IMR-90 (cell line): ENCODE data around the gene EPN3. TPM values are rescaled to one million over a fixed set of nuclear protein-coding genes. Genes with fewer than 3 reads are reported as not detected.

ENCODE experiments used
- ATAC-seq: fragments of 200-7000 bp; cut with Tn5 transposase; 2 replicates; pipeline ENCODE4 v1.9.1; 2020; ENCODE audit warnings: low read depth, mild to moderate bottlenecking, moderate library complexity
- BruUV-seq: library from RNA; stranded (reverse); fragments of 400-500 nt; replicated peaks from 2 replicates; lab custom pipeline; 2021; lab: Mats Ljungman, UMichigan
- CTCF ChIA-PET: fragments of 300-600 bp; formaldehyde crosslinking; extraction: SDS; loops from one replicate; lab custom pipeline; 2021; ENCODE audit warnings: antibody characterized with exemption; lab: Yijun Ruan, JAX
- POLR2A ChIA-PET: fragments of 300-600 bp; sonication (Branson Sonifier 250); formaldehyde crosslinking; loops from one replicate; lab custom pipeline; 2022; ENCODE audit warnings: antibody characterized with exemption; ENCODE audit not compliant: unreplicated experiment; lab: Charles Lee
- DNase-seq: peaks from one replicate; pipeline ENCODE4 v3.0.0; 2013
- H2AFZ ChIP-seq: replicated peaks from 2 replicates; pipeline ENCODE3; 2013; ENCODE audit warnings: low read length, mild to moderate bottlenecking; ENCODE audit not compliant: poor library complexity
- H2AK5ac ChIP-seq: 2 replicates; pipeline ENCODE4 v1.6.1; 2013; ENCODE audit warnings: low read depth, low read length, inconsistent platforms
- H2AK9ac ChIP-seq: replicated peaks from 2 replicates; pipeline ENCODE3; 2013; ENCODE audit warnings: mild to moderate bottlenecking, low read depth, low read length, moderate library complexity; ENCODE audit not compliant: poor library complexity
- H2BK120ac ChIP-seq: 2 replicates; pipeline ENCODE4 v1.6.1; 2013; ENCODE audit warnings: low read depth, low read length, inconsistent platforms
- H2BK15ac ChIP-seq: 3 replicates; pipeline ENCODE4 v1.6.1; 2013; ENCODE audit warnings: low read depth, low read length, inconsistent platforms
- H2BK20ac ChIP-seq: 2 replicates; pipeline ENCODE4 v1.6.1; 2013; ENCODE audit warnings: low read depth, mild to moderate bottlenecking, inconsistent platforms, low read length, moderate library complexity
- H2BK5ac ChIP-seq: 2 replicates; pipeline ENCODE4 v1.6.1; 2013; ENCODE audit warnings: mild to moderate bottlenecking, low read depth, low read length, inconsistent platforms; ENCODE audit not compliant: poor library complexity, severe bottlenecking
- H3K14ac ChIP-seq: replicated peaks from 2 replicates; pipeline ENCODE4 v1.6.1; 2013; ENCODE audit warnings: low read depth, low read length, inconsistent platforms
- H3K18ac ChIP-seq: 2 replicates; pipeline ENCODE4 v1.6.1; 2013; ENCODE audit warnings: low read depth, low read length, control low read depth
- H3K23ac ChIP-seq: 2 replicates; pipeline ENCODE4 v1.6.1; 2013; ENCODE audit warnings: low read depth, low read length, inconsistent platforms
- H3K27ac ChIP-seq: 2 replicates; pipeline ENCODE4 v1.5.1; 2013; ENCODE audit warnings: mild to moderate bottlenecking, control low read depth, low read length; ENCODE audit not compliant: insufficient read depth
- H3K27me3 ChIP-seq: 2 replicates; pipeline ENCODE4 v1.6.1; 2013; ENCODE audit warnings: low read length; ENCODE audit not compliant: control insufficient read depth, insufficient read depth
- H3K36me3 ChIP-seq: 2 replicates; pipeline ENCODE4 v1.6.1; 2013; ENCODE audit warnings: low read length, mixed read lengths; ENCODE audit not compliant: control insufficient read depth, insufficient read depth
- H3K4ac ChIP-seq: 2 replicates; pipeline ENCODE4 v1.6.1; 2013; ENCODE audit warnings: low read depth, low read length, inconsistent platforms
- H3K4me1 ChIP-seq: 2 replicates; pipeline ENCODE4 v1.6.1; 2013; ENCODE audit warnings: low read length, mixed read lengths; ENCODE audit not compliant: control insufficient read depth, insufficient read depth
- H3K4me2 ChIP-seq: 2 replicates; pipeline ENCODE4 v1.6.1; 2013; ENCODE audit warnings: low read depth, mild to moderate bottlenecking, control low read depth, low read length, moderate library complexity
- H3K4me3 ChIP-seq: 2 replicates; pipeline ENCODE4 v1.5.1; 2013; ENCODE audit warnings: low read depth, mild to moderate bottlenecking, control low read depth, low read length, moderate library complexity; ENCODE audit not compliant: insufficient read depth
- H3K56ac ChIP-seq: 2 replicates; pipeline ENCODE4 v1.6.1; 2013; ENCODE audit warnings: low read length, inconsistent platforms; ENCODE audit not compliant: insufficient read depth; ENCODE audit errors: extremely low read depth
- H3K79me1 ChIP-seq, 2 experiments: 2 replicates each; pipeline ENCODE4 v1.6.1; 2013; ENCODE audit warnings: low read length in 2 of 2, inconsistent platforms in 1 of 2, low read depth in 1 of 2
- H3K9ac ChIP-seq: 2 replicates; pipeline ENCODE4 v1.6.1; 2013; ENCODE audit warnings: low read depth, low read length, control low read depth
- H3K9me1 ChIP-seq: 2 replicates; pipeline ENCODE4 v1.6.1; 2013; ENCODE audit warnings: low read length, inconsistent platforms; ENCODE audit not compliant: insufficient read depth
- H3K9me3 ChIP-seq: 2 replicates; pipeline ENCODE4 v1.6.1; 2013; ENCODE audit warnings: low read length; ENCODE audit not compliant: control insufficient read depth, insufficient read depth
- H4K20me1 ChIP-seq: 2 replicates; pipeline ENCODE4 v1.6.1; 2013; ENCODE audit warnings: low read length, inconsistent platforms; ENCODE audit not compliant: insufficient read depth
- H4K5ac ChIP-seq: 2 replicates; pipeline ENCODE4 v1.6.1; 2013; ENCODE audit warnings: mild to moderate bottlenecking, low read depth, low read length, control low read depth
- H4K8ac ChIP-seq, 2 experiments: 2 replicates each; pipeline ENCODE4 v1.6.1; 2013; ENCODE audit warnings: low read depth in 2 of 2, low read length in 2 of 2, control low read depth in 1 of 2, inconsistent platforms in 1 of 2
- H4K91ac ChIP-seq: 2 replicates; pipeline ENCODE4 v1.6.1; 2013; ENCODE audit warnings: low read depth, low read length, inconsistent platforms; ENCODE audit not compliant: insufficient read depth
- BHLHE40 ChIP-seq: fragments of 150-350 bp; IDR thresholded peaks from 2 replicates; pipeline ENCODE4 v1.6.1; 2016; ENCODE audit warnings: mild to moderate bottlenecking, low read depth, low read length
- FOS ChIP-seq: fragments of 150-350 bp; IDR thresholded peaks from 2 replicates; pipeline ENCODE4 v1.6.1; 2016; ENCODE audit warnings: low read depth, low read length
- MAZ ChIP-seq: IDR thresholded peaks from 2 replicates; pipeline ENCODE4 v1.6.1; 2012; ENCODE audit warnings: low read depth, mild to moderate bottlenecking, low read length, improper control_type of control experiment, moderate library complexity, borderline replicate concordance
- POLR2A ChIP-seq: IDR thresholded peaks from 2 replicates; pipeline ENCODE4 v1.6.1; 2012; ENCODE audit warnings: mild to moderate bottlenecking, low read depth, low read length
- RFX5 ChIP-seq: IDR thresholded peaks from 2 replicates; pipeline ENCODE4 v1.8.0; 2012; ENCODE audit warnings: low read depth, mild to moderate bottlenecking, low read length, moderate library complexity
- WGBS, 2 experiments: methylation state at CpG; one replicate each; pipeline versions ENCODE4 v1.1.5 to v1.1.7; 2013; ENCODE audit warnings: missing lambda C conversion rate in 2 of 2; ENCODE audit not compliant: insufficient read length in 1 of 2; ENCODE audit errors: extremely low coverage in 2 of 2; 5-methylcytosine and 5-hydroxymethylcytosine counted together
- dilution Hi-C: fragments of 300-500 bp; cut with HindIII; formaldehyde crosslinking; loops from one replicate; pipeline ENCODE4 v1.14.3; 2018; ENCODE audit warnings: low sequenced_read_pairs; ENCODE audit not compliant: unreplicated experiment
- in situ Hi-C: fragments of 300-500 bp; cut with MboI; formaldehyde crosslinking; loops from 3 replicates; pipeline ENCODE4 v1.14.3; 2019; ENCODE audit warnings: low sequenced_read_pairs, inconsistent platforms, mixed read lengths
- intact Hi-C: fragments of 100-400 bp; cut with micrococcal nuclease; formaldehyde crosslinking; loops from 2 replicates; pipeline ENCODE4 v1.10.0; 2022
- polyA plus RNA-seq, 3 experiments: library from polyadenylated mRNA; depleted of rRNA; stranded (reverse); fragments of >200 nt; gene quantifications; 2 replicates each; pipeline ENCODE4 v1.2.3, GENCODE V29; 2012; ENCODE audit warnings: low replicate concordance in 1 of 3
- total RNA-seq: library from RNA; depleted of rRNA; stranded (reverse); fragments of >200 nt; gene quantifications from 2 replicates; pipeline ENCODE4 v1.2.3, GENCODE V29; 2012

EPN3 gene
- total and polyA plus RNA-seq, 2 of the 4 experiments (the other 2 are of a cell fraction), result 0.09 TPM; not detected in 1

GRCh38 chr17:50487213-50488096, 45.1 kb upstream of the EPN3 start:
- Histone ChIP-seq H3K9ac (no peak overlapping the region), H2BK15ac (no peak overlapping the region), H4K8ac (no peak overlapping the region), H3K14ac (no peak overlapping the region), H2AFZ (peak overlapping the region; percentile 0), H2BK20ac (no peak overlapping the region), H3K4me3 (no peak overlapping the region), H2BK120ac (no peak overlapping the region), H3K18ac (no peak overlapping the region), H3K27me3 (no peaks in the 10 kb centered on the region; the same call in 1 of the 2 replicates), H3K27ac (no peak overlapping the region), H3K4me2 (no peak overlapping the region), H3K79me1 (peaks cover 0 to 11% of the 10 kb centered on the region in 2 experiments; a peak in 1 of 4 replicates), H2AK5ac (no peak overlapping the region), H4K20me1 (no peaks in the 10 kb centered on the region), H3K4me1 (peaks cover 4% of the 10 kb centered on the region; the same call in 1 of the 2 replicates), H2BK5ac (no peak overlapping the region), H3K56ac (no peak overlapping the region), H3K9me1 (no peaks in the 10 kb centered on the region), H4K91ac (no peak overlapping the region), H2AK9ac (no peak overlapping the region), H3K36me3 (peaks cover 18% of the 10 kb centered on the region), H3K23ac (no peak overlapping the region), H3K4ac (no peak overlapping the region), H4K5ac (no peak overlapping the region), H3K9me3 (no peaks in the 10 kb centered on the region)
- no peak for ATAC-seq
- no TSS peak for BruUV-seq
- intact Hi-C loops, result no loop called here
- POLR2A ChIA-PET, result no interaction called here
- DNase-seq, result peak; percentile 12
- in situ Hi-C loops, result loop anchor here (10.0 kb wide), 1 partner anchor 207 kb away; no protein-coding TSS in a partner anchor
- 76% methylated on average over 7 of the region's 17 CpGs; no CpG with 5 or more reads in 1 of the 2 experiments for WGBS, 2 experiments
- TF ChIP-seq FOS, result no peak
- TF ChIP-seq RFX5, result no peak
- no peak for TF ChIP-seq POLR2A
- TF ChIP-seq MAZ, result no peak
- TF ChIP-seq BHLHE40, result peak; percentile 47; the same call in 1 of the 2 replicates
- dilution Hi-C loops, result no loop called here
- CTCF ChIA-PET, result no interaction called here
